GM12892 (cell line): ENCODE results near the gene CLIC4.
"Not testable (repeated sequence)": the region's sequence is repeated elsewhere in the genome, so short reads cannot be mapped to it uniquely, and the experiment has no call there.

ENCODE experiments used
- POLR2A ChIP-seq: IDR thresholded peaks from 2 replicates; pipeline ENCODE4 v1.6.1; 2011; ENCODE audit warnings: low read depth, low read length, control low read depth
- POLR2AphosphoS5 ChIP-seq: IDR thresholded peaks from 2 replicates; pipeline ENCODE4 v1.6.1; 2011; ENCODE audit warnings: low read depth, low read length, control low read depth

- TF ChIP-seq POLR2A, POLR2AphosphoS5: not testable (repeated sequence)
These were observed 78.2 kb downstream of the CLIC4 start for GRCh38 chr1:24823486-24823885.
